SIG-M5 (cell line): ENCODE measurements around the gene KRTAP24-1.

Source experiments
- DNase-seq: peaks from one replicate; lab custom pipeline; 2025; lab: John Stamatoyannopoulos, UW

Gene KRTAP24-1

GRCh38 chr21:30234643-30235042 lies 48.1 kb downstream of the KRTAP24-1 start:
- no peak for DNase-seq

- no peak for DNase-seq
Observed at GRCh38 chr21:30234050-30234449, 48.7 kb downstream of the KRTAP24-1 start.

- DNase-seq = no peak
Observed at GRCh38 chr21:30233228-30234020, 49.3 kb downstream of the KRTAP24-1 start.

GRCh38 chr21:30232011-30232410 lies 50.7 kb downstream of the KRTAP24-1 start:
- no peak for DNase-seq
